Brain microvascular endothelial cell (primary cell): ENCODE data around the gene SOCS2.

Experiments used
- DNase-seq: peaks from one replicate; pipeline ENCODE4 v3.0.0-alpha.2; 2020
- H3K27ac ChIP-seq: fragments of 250-450 bp; sonication (Bioruptor Pico); 2 replicates; pipeline ENCODE4 v1.5.1; 2020; ENCODE audit warnings: mild to moderate bottlenecking, moderate library complexity
- H3K27me3 ChIP-seq: fragments of 250-450 bp; sonication (Bioruptor Pico); replicated peaks from 2 replicates; pipeline ENCODE4 v1.5.1; 2020; ENCODE audit warnings: mild to moderate bottlenecking
- H3K36me3 ChIP-seq: fragments of 250-450 bp; sonication (Bioruptor Pico); replicated peaks from 2 replicates; pipeline ENCODE4 v1.5.1; 2020; ENCODE audit warnings: mild to moderate bottlenecking
- H3K4me3 ChIP-seq: 2 replicates; pipeline ENCODE4 v1.5.1; 2011; ENCODE audit warnings: low read depth, mild to moderate bottlenecking, control low read depth, low read length, moderate library complexity
- in situ Hi-C: cut with HindIII; loops from 2 replicates; pipeline ENCODE4 v1.10.0; 2017; ENCODE audit warnings: low sequenced_read_pairs, low pct_ligation_motif_present
- TF ChIP-seq, protein P1 (sequence below): IDR thresholded peaks from 2 replicates; pipeline ENCODE4 v1.5.1; 2011; ENCODE audit warnings: low read depth, mild to moderate bottlenecking, moderate library complexity, low read length, control low read depth, inconsistent platforms; ENCODE audit errors: missing control alignments

SOCS2 gene

DNA sequence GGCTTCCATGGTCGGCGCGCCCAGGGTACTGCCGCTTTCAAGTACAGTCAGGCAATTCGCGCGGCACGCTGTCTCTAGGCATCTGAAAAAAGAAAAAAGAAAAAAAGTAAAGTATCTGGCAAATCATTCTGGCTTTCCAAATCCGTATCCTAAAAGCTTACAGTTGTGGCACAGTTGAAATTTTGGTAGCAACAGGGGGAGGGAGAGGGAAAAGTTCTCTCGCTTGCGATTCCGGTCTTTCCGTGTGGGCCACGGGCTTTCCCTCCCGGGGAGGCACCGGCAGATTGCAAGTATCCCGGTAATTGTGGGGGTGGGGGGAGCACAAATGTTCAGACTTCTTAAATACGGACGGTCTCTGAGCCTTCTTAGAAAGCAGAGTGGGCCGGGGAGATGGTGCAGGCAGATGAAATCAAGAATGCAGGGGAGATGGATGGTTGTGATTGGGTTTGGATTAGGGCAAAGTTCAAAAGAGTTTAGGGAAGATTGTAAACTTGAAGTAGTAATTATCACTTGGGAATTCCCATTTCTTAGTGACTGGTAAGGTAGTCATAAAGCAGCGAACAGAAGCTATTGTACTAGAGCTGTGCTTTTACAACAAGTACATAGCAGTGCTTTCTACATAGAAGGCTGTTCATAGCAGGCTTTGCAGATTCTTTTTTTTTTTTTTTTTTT lies 1.2 kb downstream of the SOCS2 start:
- TF ChIP-seq, protein P1, sequence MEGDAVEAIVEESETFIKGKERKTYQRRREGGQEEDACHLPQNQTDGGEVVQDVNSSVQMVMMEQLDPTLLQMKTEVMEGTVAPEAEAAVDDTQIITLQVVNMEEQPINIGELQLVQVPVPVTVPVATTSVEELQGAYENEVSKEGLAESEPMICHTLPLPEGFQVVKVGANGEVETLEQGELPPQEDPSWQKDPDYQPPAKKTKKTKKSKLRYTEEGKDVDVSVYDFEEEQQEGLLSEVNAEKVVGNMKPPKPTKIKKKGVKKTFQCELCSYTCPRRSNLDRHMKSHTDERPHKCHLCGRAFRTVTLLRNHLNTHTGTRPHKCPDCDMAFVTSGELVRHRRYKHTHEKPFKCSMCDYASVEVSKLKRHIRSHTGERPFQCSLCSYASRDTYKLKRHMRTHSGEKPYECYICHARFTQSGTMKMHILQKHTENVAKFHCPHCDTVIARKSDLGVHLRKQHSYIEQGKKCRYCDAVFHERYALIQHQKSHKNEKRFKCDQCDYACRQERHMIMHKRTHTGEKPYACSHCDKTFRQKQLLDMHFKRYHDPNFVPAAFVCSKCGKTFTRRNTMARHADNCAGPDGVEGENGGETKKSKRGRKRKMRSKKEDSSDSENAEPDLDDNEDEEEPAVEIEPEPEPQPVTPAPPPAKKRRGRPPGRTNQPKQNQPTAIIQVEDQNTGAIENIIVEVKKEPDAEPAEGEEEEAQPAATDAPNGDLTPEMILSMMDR: no peak
- no peak overlapping the region for H3K27ac ChIP-seq
- no peak for DNase-seq
- peak overlapping the region; percentile 72 for H3K4me3 ChIP-seq
- in situ Hi-C loops: loop anchor here (25.0 kb wide), 1 partner anchor 514 kb away; no protein-coding TSS in a partner anchor
- H3K36me3 ChIP-seq: no peaks in the 10 kb centered on the region
- no peaks in the 10 kb centered on the region for H3K27me3 ChIP-seq

DNA sequence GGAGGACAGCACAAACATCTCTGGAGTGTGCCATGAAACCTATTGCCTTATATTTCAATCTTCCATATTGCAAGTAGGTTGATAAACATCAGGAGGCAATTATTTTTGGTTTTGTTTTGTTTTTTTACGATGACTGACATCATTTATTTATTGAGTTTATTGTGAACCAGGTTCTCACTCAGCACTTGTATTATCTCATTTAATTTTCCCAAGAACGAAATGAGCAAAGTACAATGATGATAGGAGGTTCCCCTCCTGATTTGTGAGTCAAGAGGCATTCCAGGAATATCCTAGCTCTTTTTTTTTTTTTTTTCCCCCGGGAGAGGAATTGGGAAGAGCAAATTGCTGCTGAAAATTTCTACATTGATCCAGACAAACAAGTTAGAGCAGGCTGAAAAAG lies 4.7 kb downstream of the SOCS2 start:
- Histone ChIP-seq H3K27ac (no peak overlapping the region), H3K36me3 (no peaks in the 10 kb centered on the region), H3K4me3 (no peak overlapping the region), H3K27me3 (no peaks in the 10 kb centered on the region)
- TF ChIP-seq, protein P1: no peak
- in situ Hi-C loops: no loop called here
- no peak for DNase-seq

DNA sequence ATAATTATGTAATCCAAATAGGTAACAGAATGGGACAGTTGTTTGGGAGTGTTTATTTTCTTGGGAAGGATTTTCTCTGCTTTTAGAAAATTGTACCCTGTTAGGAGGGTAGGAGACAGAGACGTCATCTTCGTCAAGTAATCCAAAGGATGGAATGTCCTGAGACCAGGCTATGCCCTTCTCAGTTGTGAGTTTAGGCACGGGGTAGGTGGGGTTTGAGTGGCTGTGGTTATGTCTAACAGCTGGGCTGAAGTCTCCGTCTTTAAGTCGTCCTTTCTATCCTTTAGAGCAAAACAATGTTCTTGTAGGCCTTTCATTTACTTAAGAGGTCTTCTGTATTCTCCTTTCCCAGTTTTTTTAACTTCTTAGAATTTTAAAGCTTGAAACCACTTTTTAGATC lies 5.7 kb downstream of the SOCS2 start:
- Histone ChIP-seq H3K27ac (no peak overlapping the region), H3K4me3 (no peak overlapping the region), H3K36me3 (no peaks in the 10 kb centered on the region), H3K27me3 (no peaks in the 10 kb centered on the region)
- in situ Hi-C loops: no loop called here
- no peak for DNase-seq
- TF ChIP-seq, protein P1: no peak

DNA sequence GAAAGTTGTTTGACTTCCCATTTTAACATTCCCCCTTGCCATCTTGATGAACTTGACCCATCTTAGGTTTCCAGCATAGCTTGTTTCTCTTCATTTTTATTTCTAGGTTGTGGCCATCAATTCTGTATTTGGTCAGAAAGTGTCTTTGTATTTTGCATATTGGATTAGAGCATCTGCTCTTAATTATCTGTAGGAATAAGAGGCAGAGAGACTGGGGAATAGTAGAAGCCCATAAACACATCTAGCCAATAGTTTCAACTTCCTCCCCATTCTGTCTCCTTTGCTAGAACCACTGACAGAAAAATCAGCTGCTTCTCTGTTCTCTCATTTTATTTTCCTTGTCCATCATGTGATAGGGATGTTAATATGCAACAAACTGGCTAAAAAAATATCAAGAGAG lies 8.2 kb downstream of the SOCS2 start:
- in situ Hi-C loops: no loop called here
- H3K27ac ChIP-seq: no peak overlapping the region
- TF ChIP-seq, protein P1: no peak
- no peak for DNase-seq
- no peaks in the 10 kb centered on the region for H3K27me3 ChIP-seq
- H3K4me3 ChIP-seq: no peak overlapping the region
- H3K36me3 ChIP-seq: no peaks in the 10 kb centered on the region

DNA sequence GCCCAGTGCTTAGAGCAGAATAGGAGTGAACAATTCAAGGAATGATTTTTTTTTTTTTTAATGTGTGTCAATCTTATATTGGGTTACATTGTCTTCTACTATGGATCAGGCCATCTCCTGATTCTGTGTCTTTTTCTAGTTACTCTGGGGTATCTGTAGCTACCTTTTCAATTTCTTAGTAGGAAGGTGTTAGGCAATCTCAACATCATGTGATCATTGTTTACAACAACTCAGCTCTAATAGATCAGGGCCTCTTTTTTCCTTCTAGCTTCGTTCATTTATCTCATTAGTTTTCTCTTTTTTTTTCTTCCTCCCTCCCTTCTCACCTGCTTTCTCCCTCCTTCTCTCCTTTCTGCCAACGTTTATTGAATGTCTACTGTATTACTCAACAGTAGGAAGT lies 8.9 kb downstream of the SOCS2 start:
- Histone ChIP-seq H3K4me3 (no peak overlapping the region), H3K27ac (no peak overlapping the region), H3K36me3 (no peaks in the 10 kb centered on the region), H3K27me3 (no peaks in the 10 kb centered on the region)
- in situ Hi-C loops: no loop called here
- no peak for DNase-seq
- TF ChIP-seq, protein P1: no peak

DNA sequence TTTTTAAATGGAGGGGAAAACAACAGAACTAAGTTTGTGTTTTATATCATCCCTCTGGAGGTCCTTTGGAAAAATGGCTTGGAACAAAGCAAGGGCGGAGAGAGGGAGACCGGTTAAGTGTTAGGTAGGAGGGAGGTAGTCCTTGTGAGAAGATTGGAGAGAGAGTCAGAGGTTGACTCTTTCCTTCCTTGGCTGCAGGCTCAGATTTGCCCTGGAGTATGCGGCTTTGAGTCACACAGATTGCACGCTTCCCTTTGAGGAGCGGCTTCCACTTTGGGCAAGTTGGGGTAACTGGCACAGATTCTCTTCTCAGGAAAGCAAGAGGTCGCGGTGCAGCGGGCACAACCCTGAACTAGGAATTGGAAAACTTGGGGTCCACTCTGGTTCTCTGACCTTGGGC lies 9.9 kb downstream of the SOCS2 start:
- in situ Hi-C loops: no loop called here
- no peak overlapping the region for H3K4me3 ChIP-seq
- no peak overlapping the region for H3K27ac ChIP-seq
- DNase-seq: no peak
- H3K27me3 ChIP-seq: no peaks in the 10 kb centered on the region
- H3K36me3 ChIP-seq: no peaks in the 10 kb centered on the region
- TF ChIP-seq, protein P1: no peak
